WTC11 (cell line): Measurements from ENCODE around the gene PTPN13. TPM values are rescaled to one million over a fixed set of nuclear protein-coding genes. Genes with fewer than 3 reads are reported as not detected.

Experiments used
- ATAC-seq: fragments of 200-7000 bp; cut with Tn5 transposase; 2 replicates; pipeline ENCODE4 v1.10.0; 2021; ENCODE audit warnings: mild to moderate bottlenecking, moderate library complexity
- CTCF ChIA-PET: fragments of 300-600 bp; sonication (Branson Sonifier 250); formaldehyde crosslinking; loops from one replicate; lab custom pipeline; 2021; ENCODE audit warnings: antibody characterized with exemption; lab: Charles Lee
- POLR2A ChIA-PET: fragments of 350-600 bp; sonication (Branson Sonifier 250); formaldehyde crosslinking; loops from one replicate; lab custom pipeline; 2021; ENCODE audit warnings: antibody characterized with exemption; lab: Charles Lee
- DNase-seq: peaks from one replicate; pipeline ENCODE4 v3.0.0; 2021; ENCODE audit warnings: low spot score
- H3K27ac Mint-ChIP-seq: 2 replicates; pipeline ENCODE4 v1.8.0; 2021; ENCODE audit warnings: mixed read lengths
- H3K27me3 Mint-ChIP-seq: 2 replicates; pipeline ENCODE4 v1.8.0; 2021; ENCODE audit warnings: low read depth, mild to moderate bottlenecking, moderate library complexity, mixed read lengths
- H3K36me3 Mint-ChIP-seq: 2 replicates; pipeline ENCODE4 v1.8.0; 2021; ENCODE audit warnings: mixed read lengths
- H3K4me1 Mint-ChIP-seq: 2 replicates; pipeline ENCODE4 v1.8.0; 2022; ENCODE audit warnings: mixed read lengths
- H3K4me3 Mint-ChIP-seq: 2 replicates; pipeline ENCODE4 v1.8.0; 2021; ENCODE audit warnings: mild to moderate bottlenecking, moderate library complexity, mixed read lengths
- H3K9me3 Mint-ChIP-seq: 2 replicates; pipeline ENCODE4 v1.8.0; 2021; ENCODE audit warnings: mixed read lengths
- ATF2 ChIP-seq: sonication (generic); formaldehyde crosslinking; IDR thresholded peaks from 2 replicates; pipeline ENCODE4 v1.8.1; 2022; ENCODE audit warnings: low read depth, missing genetic modification reagents, borderline replicate concordance
- ATF6 ChIP-seq: sonication (generic); formaldehyde crosslinking; IDR thresholded peaks from 2 replicates; pipeline ENCODE4 v1.8.1; 2023; ENCODE audit warnings: mild to moderate bottlenecking, missing genetic modification reagents
- CBFB ChIP-seq: sonication (generic); formaldehyde crosslinking; IDR thresholded peaks from 2 replicates; pipeline ENCODE4 v1.8.1; 2022; ENCODE audit warnings: mild to moderate bottlenecking, low read depth, missing genetic modification reagents
- CDX4 ChIP-seq: fragments of 250-450 bp; sonication (Bioruptor Pico); IDR thresholded peaks from 2 replicates; pipeline ENCODE4 v1.9.0; 2021; ENCODE audit warnings: moderate library complexity, mild to moderate bottlenecking, inconsistent platforms, borderline replicate concordance
- CREB1 ChIP-seq: sonication (generic); formaldehyde crosslinking; IDR thresholded peaks from 2 replicates; pipeline ENCODE4 v1.8.0; 2023; ENCODE audit warnings: mild to moderate bottlenecking, missing genetic modification reagents
- CTCF ChIP-seq: fragments of 200-600 bp; IDR thresholded peaks from 2 replicates; pipeline ENCODE4 v1.8.0; 2022; ENCODE audit warnings: antibody characterized with exemption
- ETV6 ChIP-seq: sonication (generic); formaldehyde crosslinking; IDR thresholded peaks from 2 replicates; pipeline ENCODE4 v1.8.1; 2022; ENCODE audit warnings: mild to moderate bottlenecking, missing genetic modification reagents
- FOXP4 ChIP-seq: sonication (generic); formaldehyde crosslinking; IDR thresholded peaks from 2 replicates; pipeline ENCODE4 v1.8.0; 2022; ENCODE audit warnings: mild to moderate bottlenecking, missing genetic modification reagents
- HMGA2 ChIP-seq: fragments of 250-450 bp; sonication (Bioruptor Pico); IDR thresholded peaks from 2 replicates; pipeline ENCODE4 v1.4.0; 2021; ENCODE audit warnings: mild to moderate bottlenecking, moderate library complexity
- MYBL2 ChIP-seq: sonication (generic); formaldehyde crosslinking; IDR thresholded peaks from 2 replicates; pipeline ENCODE4 v1.8.1; 2023; ENCODE audit warnings: mild to moderate bottlenecking, moderate library complexity, missing genetic modification reagents
- NR3C1 ChIP-seq: sonication (generic); formaldehyde crosslinking; conservative IDR thresholded peaks from 2 replicates; pipeline ENCODE4 v1.8.1; 2023; ENCODE audit warnings: low read depth, mild to moderate bottlenecking, missing genetic modification reagents
- OVOL2 ChIP-seq: fragments of 250-450 bp; sonication (Bioruptor Pico); IDR thresholded peaks from 2 replicates; pipeline ENCODE4 v1.9.0; 2021; ENCODE audit warnings: mild to moderate bottlenecking, borderline replicate concordance
- SP1 ChIP-seq: sonication (generic); formaldehyde crosslinking; conservative IDR thresholded peaks from 2 replicates; pipeline ENCODE4 v1.8.1; 2022; ENCODE audit warnings: missing genetic modification reagents
- ZNF512 ChIP-seq: sonication (generic); formaldehyde crosslinking; IDR thresholded peaks from 2 replicates; pipeline ENCODE4 v1.8.1; 2022; ENCODE audit warnings: missing genetic modification reagents, borderline replicate concordance
- ZNF532 ChIP-seq: fragments of 250-450 bp; sonication (Bioruptor Pico); IDR thresholded peaks from 2 replicates; pipeline ENCODE4 v1.9.0; 2021; ENCODE audit warnings: mild to moderate bottlenecking, borderline replicate concordance
- total RNA-seq: library from RNA; stranded (reverse); gene quantifications from 3 replicates; pipeline ENCODE4 v1.2.3, GENCODE V29; 2021

Gene PTPN13
- total RNA-seq, 1 experiment from 2014 or later, result 49.7 TPM

- no peak for TF ChIP-seq OVOL2 (CRISPR knock-in tag)
- TF ChIP-seq CDX4 (CRISPR knock-in tag), result no peak
Measured at GRCh38 chr4:86558797-86559196, 35.3 kb upstream of the PTPN13 start (continued).

- Mint-ChIP-seq H3K9me3 (no peaks in the 10 kb centered on the region), H3K27me3 (no peaks in the 10 kb centered on the region), H3K4me3 (no peak overlapping the region), H3K36me3 (no peaks in the 10 kb centered on the region)
- DNase-seq (no peak), ATAC-seq (no peak)
- TF ChIP-seq FOXP4, result no peak
- TF ChIP-seq NR3C1 (CRISPR knock-in tag), result no peak
- no peak for TF ChIP-seq ZNF512 (CRISPR knock-in tag)
- no peak for TF ChIP-seq ATF6
- no peak for TF ChIP-seq MYBL2 (CRISPR knock-in tag)
- no peak for TF ChIP-seq CBFB
- TF ChIP-seq ETV6 (CRISPR knock-in tag), result no peak
- no peak for TF ChIP-seq ATF2 (CRISPR knock-in tag)
- TF ChIP-seq SP1, result no peak
- TF ChIP-seq CREB1, result no peak
- TF ChIP-seq HMGA2 (CRISPR knock-in tag), result no peak
- TF ChIP-seq CTCF, result no peak
- TF ChIP-seq, all 79 proteins: peak for 0
- ChIA-PET CTCF (interaction anchor here (1.0 kb wide), 1 partner anchor 34 kb away, joined by 3 read pairs; the partner anchor contains the start of gene PTPN13), POLR2A (no interaction called here)
- Mint-ChIP-seq H3K27ac (no peak overlapping the region; the same call in 1 of the 2 replicates), H3K4me1 (peaks cover 11% of the 10 kb centered on the region)
Measured at GRCh38 chr4:86560447-86560846, 33.7 kb upstream of the PTPN13 start.

GRCh38 chr4:86561256-86561655, 32.9 kb upstream of the PTPN13 start:
- H3K9me3 Mint-ChIP-seq, result no peaks in the 10 kb centered on the region
- ATAC-seq, result no peak
- POLR2A ChIA-PET, result no interaction called here
- no peak for TF ChIP-seq OVOL2 (CRISPR knock-in tag)
- TF ChIP-seq ZNF532 (CRISPR knock-in tag), result no peak

More at GRCh38 chr4:86561256-86561655, 32.9 kb upstream of the PTPN13 start:
- DNase-seq, result no peak
- Mint-ChIP-seq H3K27me3 (no peaks in the 10 kb centered on the region), H3K27ac (no peak overlapping the region), H3K36me3 (no peaks in the 10 kb centered on the region), H3K4me3 (no peak overlapping the region), H3K4me1 (peaks cover 11% of the 10 kb centered on the region)
- CTCF ChIA-PET, result interaction anchor here (1.0 kb wide), 1 partner anchor 33 kb away, joined by 3 read pairs; the partner anchor contains the start of gene PTPN13
